K562 (cell line): ENCODE data around the gene PIP4K2A. TPM values are rescaled to one million over a fixed set of nuclear protein-coding genes. Genes with fewer than 3 reads are reported as not detected.

Experiments used
- ATAC-seq: fragments of 200-7000 bp; cut with Tn5 transposase; 3 replicates; pipeline ENCODE4 v1.9.1; 2020; ENCODE audit warnings: moderate library complexity
- BruUV-seq: library from RNA; stranded (reverse); fragments of 400-500 nt; replicated peaks from 2 replicates; lab custom pipeline; 2021; lab: Mats Ljungman, UMichigan
- CTCF ChIA-PET: fragments of 300-600 bp; formaldehyde crosslinking; extraction: SDS; loops from one replicate; lab custom pipeline; 2021; ENCODE audit warnings: low intra/inter-chr PET ratio; lab: Yijun Ruan, JAX
- POLR2A ChIA-PET: fragments of 300-600, 350-650 bp; sonication (Branson Sonifier 250); formaldehyde crosslinking; extraction: SDS; loops from one replicate; lab custom pipeline; 2021; ENCODE audit warnings: antibody characterized with exemption, inconsistent platforms; lab: Yijun Ruan, JAX
- DNase-seq, 4 experiments: peaks; one replicate each; pipeline versions ENCODE4 v3.0.0 to v3.0.0-alpha.2; 2011 to 2018; ENCODE audit warnings: low spot score in 3 of 4, mixed read lengths in 3 of 4; ENCODE audit errors: extremely low read depth in 1 of 4
- FAIRE-seq: peaks from 2 replicates; lab custom pipeline; 2011; peaks lifted over from hg19 to GRCh38; lab: Jason Lieb, UNC
- H2AFZ ChIP-seq: 2 replicates; pipeline ENCODE4 v1.6.0; 2011; ENCODE audit warnings: low read depth, low read length, control low read depth, inconsistent platforms
- H3K27ac ChIP-seq: fragments of 200-600 bp; 3 replicates; pipeline ENCODE4 v1.8.0; 2011; ENCODE audit warnings: low read depth, mild to moderate bottlenecking, control low read depth, inconsistent platforms, low read length, moderate library complexity, mixed read lengths; ENCODE audit errors: extremely low read depth
- H3K27me3 ChIP-seq, 2 experiments: fragments of 300-600 bp in 1 of 2; 2 replicates in 1 of 2; 3 replicates in 1 of 2; pipeline versions ENCODE4 v1.6.0 to v1.8.0; 2011; ENCODE audit warnings: inconsistent platforms in 2 of 2, low read length in 2 of 2, mild to moderate bottlenecking in 1 of 2, mixed read lengths in 1 of 2, moderate library complexity in 1 of 2; ENCODE audit not compliant: control insufficient read depth in 2 of 2, insufficient read depth in 2 of 2
- H3K36me3 ChIP-seq: fragments of 300-600 bp; 3 replicates; pipeline ENCODE4 v1.8.0; 2011; ENCODE audit warnings: mild to moderate bottlenecking, low read length, inconsistent platforms; ENCODE audit not compliant: control insufficient read depth, insufficient read depth
- H3K4me1 ChIP-seq, 2 experiments: fragments of 200-600 bp in 1 of 2; replicated peaks in 1 of 2; 2 replicates in 1 of 2; 3 replicates in 1 of 2; pipeline versions ENCODE4 v1.5.1 to v1.8.0; 2011; ENCODE audit warnings: inconsistent platforms in 2 of 2, low read length in 2 of 2, mild to moderate bottlenecking in 1 of 2, mixed read lengths in 1 of 2, moderate library complexity in 1 of 2; ENCODE audit not compliant: control insufficient read depth in 2 of 2, insufficient read depth in 2 of 2
- H3K4me2 ChIP-seq: 2 replicates; pipeline ENCODE4 v1.6.1; 2011; ENCODE audit warnings: low read length, control low read depth, inconsistent platforms, mixed read lengths; ENCODE audit not compliant: insufficient read depth
- H3K4me3 ChIP-seq: fragments of 200-600 bp; sonication (generic), shearing (Covaris generic); 2 replicates; pipeline ENCODE4 v1.5.1; 2016; ENCODE audit warnings: control low read depth, inconsistent platforms
- H3K79me2 ChIP-seq: fragments of 200-600 bp; 3 replicates; pipeline ENCODE4 v1.8.0; 2011; ENCODE audit warnings: low read length, inconsistent platforms; ENCODE audit not compliant: control insufficient read depth, insufficient read depth
- H3K9ac ChIP-seq, 2 experiments: 2 replicates each; pipeline versions ENCODE4 v1.6.0 to v1.6.1; 2011; ENCODE audit warnings: low read depth in 2 of 2, low read length in 2 of 2, control low read depth in 1 of 2, inconsistent platforms in 1 of 2, mild to moderate bottlenecking in 1 of 2, mixed read lengths in 1 of 2; ENCODE audit not compliant: insufficient read depth in 1 of 2
- H3K9me1 ChIP-seq: one replicate; pipeline ENCODE4 v1.6.0; 2011; ENCODE audit warnings: inconsistent platforms, mild to moderate bottlenecking, low read length, moderate library complexity; ENCODE audit not compliant: control insufficient read depth, insufficient read depth
- H3K9me3 ChIP-seq: replicated peaks from 2 replicates; pipeline ENCODE4 v1.5.1; 2011; ENCODE audit warnings: low read depth, low read length, inconsistent platforms; ENCODE audit not compliant: control insufficient read depth, insufficient read depth
- H4K20me1 ChIP-seq: replicated peaks from 2 replicates; pipeline ENCODE4 v1.6.1; 2011; ENCODE audit warnings: low read length, inconsistent platforms, mixed read lengths; ENCODE audit not compliant: control insufficient read depth, insufficient read depth
- HDAC2 ChIP-seq: fragments of 450-650 bp; IDR thresholded peaks from 2 replicates; pipeline ENCODE4 v1.6.1; 2016; ENCODE audit warnings: mild to moderate bottlenecking
- NCOA1 ChIP-seq: fragments of 450-650 bp; IDR thresholded peaks from 2 replicates; pipeline ENCODE4 v1.6.1; 2016; ENCODE audit warnings: low read depth
- NEUROD1 ChIP-seq: fragments of 150-350 bp; IDR thresholded peaks from 2 replicates; pipeline ENCODE4 v1.6.1; 2014; ENCODE audit warnings: borderline replicate concordance, low read length, low read depth; ENCODE audit not compliant: partially characterized antibody
- NR2C2 ChIP-seq, 2 experiments: fragments of 200-800 bp in 1 of 2; sonication (Bioruptor generic) in 1 of 2; sonication (generic) in 1 of 2; formaldehyde crosslinking in 1 of 2; IDR thresholded peaks; 2 replicates each; pipeline versions ENCODE4 v1.6.1 to v1.8.0; 2016 to 2022; ENCODE audit warnings: mild to moderate bottlenecking in 1 of 2, missing compliant biosample characterization in 1 of 2, missing genetic modification characterization in 1 of 2, missing genetic modification reagents in 1 of 2
- ZNF707 ChIP-seq: fragments of 250-450 bp; sonication (Bioruptor Pico); conservative IDR thresholded peaks from 2 replicates; pipeline ENCODE4 v1.8.0; 2022; ENCODE audit warnings: inconsistent platforms, mild to moderate bottlenecking, moderate library complexity
- WGBS: fragments of 100-300 bp; shearing (Covaris generic); methylation state at CpG from one replicate; pipeline ENCODE4 v1.1.6; 2016; ENCODE audit warnings: low coverage, mixed read lengths; ENCODE audit not compliant: insufficient coverage; ENCODE audit errors: missing lambda C conversion rate; 5-methylcytosine and 5-hydroxymethylcytosine counted together
- in situ Hi-C: fragments of 300-500 bp; cut with MboI; formaldehyde crosslinking; loops from 4 replicates; pipeline ENCODE4 v1.15.0; 2018; ENCODE audit warnings: inconsistent platforms, mixed read lengths
- intact Hi-C: fragments of 100-400 bp; cut with micrococcal nuclease; formaldehyde crosslinking; loops from 2 replicates; pipeline ENCODE4 v1.14.2; 2022
- polyA plus RNA-seq, 8 experiments: library from polyadenylated mRNA; depleted of rRNA in 4 of 8; stranded (reverse) in 5 of 8; unstranded in 3 of 8; fragments of >200 nt; fragmentation: Nextera tagmentation in 2 of 8; fragmentation: Illumina TruSeq in 1 of 8; extraction: Ambion mirVana in 2 of 8; extraction: Trizol in 1 of 8; gene quantifications; 2 replicates each; pipeline versions ENCODE4 v1.2.1 to v1.2.3, GENCODE V29; 2011 to 2014; ENCODE audit warnings: inconsistent platforms in 1 of 8, missing spikeins in 1 of 8
- total RNA-seq, 7 experiments: library from RNA; depleted of rRNA in 6 of 7; stranded (reverse); fragments of >200 nt in 6 of 7; fragmentation: Illumina TruSeq in 2 of 7; extraction: Trizol in 2 of 7; gene quantifications; 2 replicates each; pipeline versions ENCODE4 v1.2.1 to v1.2.3, GENCODE V29; 2011 to 2021; ENCODE audit warnings: low replicate concordance in 1 of 7
- TF ChIP-seq, protein P1 (sequence below): fragments of 450-650 bp; conservative IDR thresholded peaks from 2 replicates; pipeline ENCODE4 v1.6.1; 2016; ENCODE audit warnings: missing genetic modification characterization, low read depth, mild to moderate bottlenecking, missing compliant biosample characterization, moderate library complexity
- TF ChIP-seq, protein P2 (sequence below): sonication (generic); formaldehyde crosslinking; IDR thresholded peaks from 2 replicates; pipeline ENCODE4 v1.8.0; 2022; ENCODE audit warnings: mild to moderate bottlenecking, missing genetic modification reagents, borderline replicate concordance
- TF ChIP-seq, protein P3 (sequence below): fragments of 250-450 bp; sonication (Bioruptor Pico); IDR thresholded peaks from 2 replicates; pipeline ENCODE4 v1.8.0; 2021; ENCODE audit warnings: mild to moderate bottlenecking, moderate library complexity
- TF ChIP-seq, protein P4 (sequence below): sonication (generic); formaldehyde crosslinking; IDR thresholded peaks from 2 replicates; pipeline ENCODE4 v1.4.0; 2020; ENCODE audit warnings: mild to moderate bottlenecking, missing genetic modification reagents
- TF ChIP-seq, protein P5 (sequence below): sonication (generic); formaldehyde crosslinking; IDR thresholded peaks from 2 replicates; pipeline ENCODE4 v1.8.1; 2023; ENCODE audit warnings: mild to moderate bottlenecking, missing genetic modification reagents

The PIP4K2A gene
- total and polyA plus RNA-seq, 9 of the 15 experiments (the other 6 are each of a cell fraction or from before 2014, with no cell fraction given): 35.6 to 117 (median 71.9) TPM

DNA sequence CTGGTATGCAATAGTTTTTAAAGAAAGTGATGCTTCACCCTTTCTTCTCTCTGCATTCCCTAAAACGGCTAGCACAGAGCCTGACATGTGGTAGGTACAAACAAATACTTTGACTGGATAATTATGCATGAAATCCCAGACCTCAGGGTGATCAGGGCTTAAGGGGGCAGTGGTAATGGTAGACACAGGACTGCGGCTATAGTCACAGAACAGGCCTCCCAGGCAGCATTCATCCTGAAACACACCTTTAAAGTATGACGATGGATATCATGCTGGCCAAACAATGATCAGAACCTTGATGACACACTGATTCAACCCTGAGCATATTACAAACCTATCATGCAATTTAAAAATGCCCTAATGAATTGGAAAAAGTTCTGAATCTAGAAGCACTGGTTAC lies 110.8 kb downstream of the PIP4K2A start:
- in situ Hi-C loops (no loop called here), intact Hi-C loops (no loop called here)
- FAIRE-seq (no peak), DNase-seq (no peak), ATAC-seq (no peak)
- ChIA-PET POLR2A (interaction anchor here (0.5 to 1.1 kb wide), 2 partner anchors 13 to 17 kb away, joined by 3 read pairs; no protein-coding TSS in a partner anchor), CTCF (no interaction called here)
- Histone ChIP-seq H3K9me3 (no peaks in the 10 kb centered on the region), H3K36me3 (peaks cover 72% of the 10 kb centered on the region; the same call in 2 of the 3 replicates), H3K9ac (no peak overlapping the region), H3K9me1 (no peaks in the 10 kb centered on the region), H3K4me2 (no peak overlapping the region), H3K27me3 (no peaks in the 10 kb centered on the region), H3K79me2 (peaks cover 18% of the 10 kb centered on the region), H3K4me3 (no peak overlapping the region), H4K20me1 (no peaks in the 10 kb centered on the region), H2AFZ (no peak overlapping the region), H3K4me1 (peaks cover 0 to 20% of the 10 kb centered on the region in 2 experiments; a peak in 3 of 5 replicates), H3K27ac (no peak overlapping the region)
- 95% methylated on average over 3 of the region's 3 CpGs for WGBS
- BruUV-seq: no TSS peak
- TF ChIP-seq, protein P1, sequence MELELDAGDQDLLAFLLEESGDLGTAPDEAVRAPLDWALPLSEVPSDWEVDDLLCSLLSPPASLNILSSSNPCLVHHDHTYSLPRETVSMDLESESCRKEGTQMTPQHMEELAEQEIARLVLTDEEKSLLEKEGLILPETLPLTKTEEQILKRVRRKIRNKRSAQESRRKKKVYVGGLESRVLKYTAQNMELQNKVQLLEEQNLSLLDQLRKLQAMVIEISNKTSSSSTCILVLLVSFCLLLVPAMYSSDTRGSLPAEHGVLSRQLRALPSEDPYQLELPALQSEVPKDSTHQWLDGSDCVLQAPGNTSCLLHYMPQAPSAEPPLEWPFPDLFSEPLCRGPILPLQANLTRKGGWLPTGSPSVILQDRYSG (tag): no peak
- TF ChIP-seq NEUROD1 (no peak), NR2C2 (CRISPR knock-in tag; IDR thresholded peaks at IDR 0.05) (no peak), NR2C2 (tag; IDR thresholded peaks at IDR 0.05) (no peak), ZNF707 (CRISPR knock-in tag) (no peak), NCOA1 (no peak), HDAC2 (no peak)
- TF ChIP-seq, protein P2, sequence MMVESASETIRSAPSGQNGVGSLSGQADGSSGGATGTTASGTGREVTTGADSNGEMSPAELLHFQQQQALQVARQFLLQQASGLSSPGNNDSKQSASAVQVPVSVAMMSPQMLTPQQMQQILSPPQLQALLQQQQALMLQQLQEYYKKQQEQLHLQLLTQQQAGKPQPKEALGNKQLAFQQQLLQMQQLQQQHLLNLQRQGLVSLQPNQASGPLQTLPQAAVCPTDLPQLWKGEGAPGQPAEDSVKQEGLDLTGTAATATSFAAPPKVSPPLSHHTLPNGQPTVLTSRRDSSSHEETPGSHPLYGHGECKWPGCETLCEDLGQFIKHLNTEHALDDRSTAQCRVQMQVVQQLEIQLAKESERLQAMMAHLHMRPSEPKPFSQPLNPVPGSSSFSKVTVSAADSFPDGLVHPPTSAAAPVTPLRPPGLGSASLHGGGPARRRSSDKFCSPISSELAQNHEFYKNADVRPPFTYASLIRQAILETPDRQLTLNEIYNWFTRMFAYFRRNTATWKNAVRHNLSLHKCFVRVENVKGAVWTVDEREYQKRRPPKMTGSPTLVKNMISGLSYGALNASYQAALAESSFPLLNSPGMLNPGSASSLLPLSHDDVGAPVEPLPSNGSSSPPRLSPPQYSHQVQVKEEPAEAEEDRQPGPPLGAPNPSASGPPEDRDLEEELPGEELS: no peak
- TF ChIP-seq, protein P3, sequence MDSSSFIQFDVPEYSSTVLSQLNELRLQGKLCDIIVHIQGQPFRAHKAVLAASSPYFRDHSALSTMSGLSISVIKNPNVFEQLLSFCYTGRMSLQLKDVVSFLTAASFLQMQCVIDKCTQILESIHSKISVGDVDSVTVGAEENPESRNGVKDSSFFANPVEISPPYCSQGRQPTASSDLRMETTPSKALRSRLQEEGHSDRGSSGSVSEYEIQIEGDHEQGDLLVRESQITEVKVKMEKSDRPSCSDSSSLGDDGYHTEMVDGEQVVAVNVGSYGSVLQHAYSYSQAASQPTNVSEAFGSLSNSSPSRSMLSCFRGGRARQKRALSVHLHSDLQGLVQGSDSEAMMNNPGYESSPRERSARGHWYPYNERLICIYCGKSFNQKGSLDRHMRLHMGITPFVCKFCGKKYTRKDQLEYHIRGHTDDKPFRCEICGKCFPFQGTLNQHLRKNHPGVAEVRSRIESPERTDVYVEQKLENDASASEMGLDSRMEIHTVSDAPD (CRISPR knock-in tag): no peak
- TF ChIP-seq, protein P4, sequence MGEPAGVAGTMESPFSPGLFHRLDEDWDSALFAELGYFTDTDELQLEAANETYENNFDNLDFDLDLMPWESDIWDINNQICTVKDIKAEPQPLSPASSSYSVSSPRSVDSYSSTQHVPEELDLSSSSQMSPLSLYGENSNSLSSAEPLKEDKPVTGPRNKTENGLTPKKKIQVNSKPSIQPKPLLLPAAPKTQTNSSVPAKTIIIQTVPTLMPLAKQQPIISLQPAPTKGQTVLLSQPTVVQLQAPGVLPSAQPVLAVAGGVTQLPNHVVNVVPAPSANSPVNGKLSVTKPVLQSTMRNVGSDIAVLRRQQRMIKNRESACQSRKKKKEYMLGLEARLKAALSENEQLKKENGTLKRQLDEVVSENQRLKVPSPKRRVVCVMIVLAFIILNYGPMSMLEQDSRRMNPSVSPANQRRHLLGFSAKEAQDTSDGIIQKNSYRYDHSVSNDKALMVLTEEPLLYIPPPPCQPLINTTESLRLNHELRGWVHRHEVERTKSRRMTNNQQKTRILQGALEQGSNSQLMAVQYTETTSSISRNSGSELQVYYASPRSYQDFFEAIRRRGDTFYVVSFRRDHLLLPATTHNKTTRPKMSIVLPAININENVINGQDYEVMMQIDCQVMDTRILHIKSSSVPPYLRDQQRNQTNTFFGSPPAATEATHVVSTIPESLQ (CRISPR knock-in tag): no peak
- TF ChIP-seq, protein P5, sequence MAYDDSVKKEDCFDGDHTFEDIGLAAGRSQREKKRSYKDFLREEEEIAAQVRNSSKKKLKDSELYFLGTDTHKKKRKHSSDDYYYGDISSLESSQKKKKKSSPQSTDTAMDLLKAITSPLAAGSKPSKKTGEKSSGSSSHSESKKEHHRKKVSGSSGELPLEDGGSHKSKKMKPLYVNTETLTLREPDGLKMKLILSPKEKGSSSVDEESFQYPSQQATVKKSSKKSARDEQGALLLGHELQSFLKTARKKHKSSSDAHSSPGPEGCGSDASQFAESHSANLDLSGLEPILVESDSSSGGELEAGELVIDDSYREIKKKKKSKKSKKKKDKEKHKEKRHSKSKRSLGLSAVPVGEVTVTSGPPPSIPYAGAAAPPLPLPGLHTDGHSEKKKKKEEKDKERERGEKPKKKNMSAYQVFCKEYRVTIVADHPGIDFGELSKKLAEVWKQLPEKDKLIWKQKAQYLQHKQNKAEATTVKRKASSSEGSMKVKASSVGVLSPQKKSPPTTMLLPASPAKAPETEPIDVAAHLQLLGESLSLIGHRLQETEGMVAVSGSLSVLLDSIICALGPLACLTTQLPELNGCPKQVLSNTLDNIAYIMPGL (CRISPR knock-in tag): no peak
